Transverse colon (tissue), 4 donors: ENCODE data around the gene NMT2.

ENCODE experiments used
- CTCF ChIP-seq, 5 experiments: fragments of 200-600 bp in 3 of 5; fragments of 450-650 bp in 2 of 5; sonication (generic) in 3 of 5; IDR thresholded peaks; 1 replicate in 2 of 5; 2 replicates in 3 of 5; pipeline ENCODE4 v1.5.1; 2016 to 2017; ENCODE audit warnings: antibody characterized with exemption in 5 of 5, inconsistent platforms in 3 of 5, mild to moderate bottlenecking in 2 of 5, moderate library complexity in 1 of 5
- EP300 ChIP-seq: sonication (generic); formaldehyde crosslinking; IDR thresholded peaks from one replicate; pipeline ENCODE4 v1.6.1; 2017; ENCODE audit warnings: antibody characterized with exemption, low read depth
- POLR2A ChIP-seq: fragments of 450-650 bp; IDR thresholded peaks from one replicate; pipeline ENCODE4 v1.6.1; 2016; ENCODE audit warnings: antibody characterized with exemption, mild to moderate bottlenecking, moderate library complexity
- POLR2AphosphoS5 ChIP-seq, 3 donors: sonication (generic); formaldehyde crosslinking; IDR thresholded peaks; one replicate each; pipeline ENCODE4 v1.6.1; 2016; ENCODE audit warnings: antibody characterized with exemption in 3 of 3

- TF ChIP-seq POLR2AphosphoS5 (IDR thresholded peaks at IDR 0.05) (no peak), CTCF (IDR thresholded peaks at IDR 0.05) (no peak), POLR2A (no peak), EP300 (no peak)
Observed at GRCh38 chr10:15211464-15211979, 43.0 kb upstream of the NMT2 start.
